ENCODE results near the gene SS18L1.

GRCh38 chr20:62176866-62177265, 33.3 kb downstream of the SS18L1 start:
- TF ChIP-seq CTCF (conservative IDR thresholded peaks at IDR 0.05) (no peak), EZH2 (IDR thresholded peaks at IDR 0.05; ENCODE audit: low read depth) (no peak)
